ENCODE results near the gene ARNT2.

DNA sequence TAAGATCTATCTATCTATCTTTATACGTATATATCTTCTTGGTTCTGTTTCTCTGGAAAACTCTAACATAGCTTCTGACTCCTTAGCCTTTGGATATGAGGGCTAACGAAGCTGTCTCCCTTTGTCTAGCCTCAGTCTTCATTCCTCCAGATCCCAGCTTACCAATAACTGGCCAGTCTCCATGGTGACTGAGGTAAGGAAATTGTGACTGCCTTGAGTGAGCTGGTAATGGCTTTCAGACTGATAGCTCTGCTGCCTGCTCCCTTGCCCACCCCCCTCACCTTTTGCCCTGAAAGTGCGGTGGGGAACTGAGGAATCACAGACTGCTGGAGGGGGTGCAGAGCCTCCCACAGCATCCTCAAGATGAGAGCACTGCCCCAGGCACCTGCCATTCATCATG lies 225.2 kb downstream of the ARNT2 start:
- TF ChIP-seq, protein P1, sequence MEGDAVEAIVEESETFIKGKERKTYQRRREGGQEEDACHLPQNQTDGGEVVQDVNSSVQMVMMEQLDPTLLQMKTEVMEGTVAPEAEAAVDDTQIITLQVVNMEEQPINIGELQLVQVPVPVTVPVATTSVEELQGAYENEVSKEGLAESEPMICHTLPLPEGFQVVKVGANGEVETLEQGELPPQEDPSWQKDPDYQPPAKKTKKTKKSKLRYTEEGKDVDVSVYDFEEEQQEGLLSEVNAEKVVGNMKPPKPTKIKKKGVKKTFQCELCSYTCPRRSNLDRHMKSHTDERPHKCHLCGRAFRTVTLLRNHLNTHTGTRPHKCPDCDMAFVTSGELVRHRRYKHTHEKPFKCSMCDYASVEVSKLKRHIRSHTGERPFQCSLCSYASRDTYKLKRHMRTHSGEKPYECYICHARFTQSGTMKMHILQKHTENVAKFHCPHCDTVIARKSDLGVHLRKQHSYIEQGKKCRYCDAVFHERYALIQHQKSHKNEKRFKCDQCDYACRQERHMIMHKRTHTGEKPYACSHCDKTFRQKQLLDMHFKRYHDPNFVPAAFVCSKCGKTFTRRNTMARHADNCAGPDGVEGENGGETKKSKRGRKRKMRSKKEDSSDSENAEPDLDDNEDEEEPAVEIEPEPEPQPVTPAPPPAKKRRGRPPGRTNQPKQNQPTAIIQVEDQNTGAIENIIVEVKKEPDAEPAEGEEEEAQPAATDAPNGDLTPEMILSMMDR (IDR thresholded peaks at IDR 0.05; ENCODE audit: low read length): no peak
- TF ChIP-seq EZH2phosphoT487 (IDR thresholded peaks at IDR 0.05; ENCODE audit: low read length): no peak
